ENCODE measurements around the gene GAS2L1.

The GAS2L1 gene

DNA sequence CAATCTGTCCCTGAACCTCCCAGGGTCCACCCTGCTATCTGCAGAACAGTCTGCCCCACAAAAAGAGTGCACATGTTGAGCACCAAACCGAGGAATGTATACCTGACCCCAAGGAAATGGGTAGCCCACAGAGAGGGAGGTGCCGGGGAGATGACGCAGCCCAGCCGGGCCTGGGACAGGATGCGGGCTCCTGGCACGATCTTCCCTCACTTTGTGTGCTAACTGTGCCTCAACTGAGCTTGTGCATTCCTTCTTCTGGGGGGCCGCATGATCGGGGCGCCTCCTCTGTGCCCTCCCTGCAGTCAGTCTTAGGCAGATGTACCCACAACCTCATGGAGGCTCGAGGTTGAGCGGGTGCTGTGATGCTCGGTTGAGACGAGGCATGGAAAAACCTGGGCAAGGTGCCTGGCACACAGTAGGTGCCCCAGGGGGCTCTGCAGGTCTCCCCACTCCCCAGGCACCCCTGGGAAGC lies 2.4 kb downstream of the GAS2L1 start:
- in situ Hi-C loops (cut with MboI; ENCODE audit: low sequenced_read_pairs), result no loop called here

- in situ Hi-C loops (cut with MboI; ENCODE audit: low sequenced_read_pairs), result no loop called here
These were observed 3.0 kb downstream of the GAS2L1 start for GRCh38 chr22:29309332-29310064.

DNA sequence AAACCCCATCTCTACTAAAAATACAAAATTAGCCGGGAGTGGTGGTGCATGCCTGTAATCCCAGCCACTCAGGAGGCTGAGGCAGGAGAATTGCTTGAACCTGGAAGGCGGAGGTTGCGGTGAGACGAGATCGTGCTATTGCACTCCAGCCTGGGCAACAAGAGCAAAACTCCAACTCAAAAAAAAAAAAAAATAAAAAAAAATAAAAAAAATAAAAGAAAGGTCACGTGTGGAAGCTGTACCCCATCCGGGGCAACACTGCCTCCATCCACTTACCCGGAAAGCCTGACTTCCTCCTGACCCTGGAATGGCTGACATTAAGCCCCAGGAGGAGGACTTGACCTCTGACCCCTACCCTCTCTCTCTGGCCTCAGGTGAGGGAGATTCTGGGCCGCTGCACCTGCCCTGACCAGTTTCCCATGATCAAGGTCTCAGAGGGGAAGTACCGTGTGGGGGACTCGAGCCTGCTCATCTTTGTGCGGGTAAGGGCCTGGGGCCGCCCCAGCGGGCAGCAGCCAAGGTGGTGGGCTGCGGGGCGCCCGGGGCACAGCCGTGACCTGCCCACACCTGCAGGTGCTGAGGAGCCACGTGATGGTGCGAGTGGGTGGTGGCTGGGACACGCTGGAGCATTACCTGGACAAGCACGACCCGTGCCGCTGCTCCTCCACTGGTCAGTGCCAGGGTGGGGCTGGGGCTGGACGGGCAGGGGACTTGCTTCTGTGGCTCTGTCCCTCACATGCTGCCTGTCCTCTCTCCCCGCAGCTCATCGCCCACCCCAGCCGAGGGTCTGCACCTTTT lies 3.8 kb downstream of the GAS2L1 start:
- in situ Hi-C loops (cut with MboI; ENCODE audit: low sequenced_read_pairs), result no loop called here

GRCh38 chr22:29310863-29311339 lies 4.5 kb downstream of the GAS2L1 start:
- in situ Hi-C loops (cut with MboI; ENCODE audit: low sequenced_read_pairs), result no loop called here

DNA sequence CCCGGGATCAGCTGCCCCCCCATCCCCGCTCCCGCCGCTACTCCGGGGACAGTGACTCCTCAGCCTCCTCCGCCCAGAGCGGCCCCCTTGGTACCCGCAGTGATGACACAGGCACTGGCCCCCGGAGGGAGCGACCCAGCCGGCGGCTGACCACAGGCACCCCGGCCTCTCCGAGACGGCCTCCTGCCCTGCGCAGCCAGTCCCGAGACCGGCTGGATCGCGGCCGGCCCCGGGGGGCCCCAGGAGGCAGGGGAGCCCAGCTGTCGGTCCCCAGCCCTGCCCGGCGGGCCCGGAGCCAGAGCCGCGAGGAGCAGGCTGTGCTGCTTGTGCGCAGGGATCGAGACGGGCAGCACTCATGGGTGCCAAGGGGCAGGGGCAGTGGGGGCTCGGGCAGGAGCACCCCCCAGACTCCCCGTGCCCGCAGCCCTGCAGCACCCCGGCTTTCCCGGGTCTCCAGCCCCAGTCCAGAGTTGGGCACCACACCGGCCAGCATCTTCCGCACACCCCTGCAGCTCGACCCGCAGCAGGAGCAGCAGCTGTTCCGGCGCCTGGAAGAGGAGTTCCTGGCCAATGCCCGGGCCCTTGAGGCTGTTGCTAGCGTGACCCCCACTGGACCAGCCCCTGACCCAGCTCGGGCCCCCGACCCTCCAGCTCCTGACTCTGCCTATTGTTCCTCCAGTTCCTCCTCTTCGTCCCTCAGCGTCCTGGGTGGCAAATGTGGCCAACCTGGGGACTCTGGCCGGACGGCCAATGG lies 5.2 kb downstream of the GAS2L1 start:
- in situ Hi-C loops (cut with MboI; ENCODE audit: low sequenced_read_pairs), result no loop called here

GRCh38 chr22:29312218-29313125 lies 6.0 kb downstream of the GAS2L1 start:
- in situ Hi-C loops (cut with MboI; ENCODE audit: low sequenced_read_pairs), result no loop called here

DNA sequence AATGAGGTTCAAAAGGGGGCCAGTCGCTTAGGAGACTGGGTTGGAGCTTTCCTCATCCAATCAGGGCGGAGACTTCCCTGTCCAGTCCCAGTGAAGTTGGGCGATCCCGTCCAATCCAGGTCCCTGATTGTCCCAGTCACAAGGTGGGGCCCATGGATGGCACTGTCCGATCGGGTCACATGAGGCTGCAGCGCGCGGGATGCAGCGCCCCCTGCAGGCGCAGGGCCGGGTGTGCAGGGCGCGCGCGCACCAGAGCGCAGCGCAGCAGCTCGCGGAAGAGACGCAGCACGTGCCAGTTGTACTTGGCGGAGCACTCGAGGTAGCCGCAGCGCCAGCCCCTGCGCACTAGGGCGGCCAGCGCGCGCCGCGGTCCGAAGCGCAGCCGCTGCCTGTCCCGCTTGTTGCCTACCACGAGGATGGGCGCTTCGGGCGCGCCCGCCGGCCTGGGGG lies 6.7 kb downstream of the GAS2L1 start:
- in situ Hi-C loops (cut with MboI; ENCODE audit: low sequenced_read_pairs), result no loop called here

DNA sequence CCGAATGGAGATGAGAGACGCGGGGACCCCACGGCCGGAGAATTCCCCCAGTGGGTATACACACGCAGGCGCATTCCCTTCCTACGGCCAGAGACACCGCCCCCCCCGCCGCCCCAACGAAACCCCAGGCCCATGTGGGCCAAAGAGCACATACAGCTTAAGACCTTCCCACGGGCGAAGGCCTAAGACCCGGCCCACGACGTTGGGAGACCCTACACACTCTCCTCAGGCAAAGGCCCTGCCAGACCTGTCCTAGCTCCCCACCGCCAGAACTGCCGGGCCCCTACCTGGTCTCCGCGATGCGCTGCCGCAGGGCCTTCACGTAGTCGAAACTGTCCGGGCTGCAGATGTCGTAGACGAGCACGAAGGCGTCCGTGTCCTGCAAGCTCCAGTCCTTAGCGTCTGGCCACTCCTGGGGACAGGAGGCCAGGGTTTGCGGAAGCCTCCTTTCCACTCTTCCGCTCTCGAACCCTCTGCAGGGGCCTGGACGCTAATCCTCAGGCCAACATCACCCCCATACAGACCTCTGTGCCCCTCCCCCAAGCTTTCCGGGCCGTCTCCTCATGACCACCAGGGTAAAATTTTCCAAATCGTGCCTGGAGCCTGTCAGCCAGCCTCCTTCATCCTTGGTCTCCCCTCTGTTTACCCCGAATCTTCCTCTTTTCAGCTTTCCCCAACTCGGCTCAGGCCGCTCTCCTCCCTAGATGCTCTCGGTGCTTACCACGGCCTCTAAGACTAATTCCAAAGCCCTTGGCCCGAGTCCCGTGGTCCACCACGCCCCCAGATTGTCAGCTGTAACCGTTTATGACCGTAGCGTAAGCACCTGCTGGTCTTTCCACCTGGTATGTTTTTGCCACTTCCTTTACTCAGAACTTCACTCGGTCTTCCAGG lies 7.4 kb downstream of the GAS2L1 start:
- in situ Hi-C loops (cut with MboI; ENCODE audit: low sequenced_read_pairs), result no loop called here

- in situ Hi-C loops (cut with MboI; ENCODE audit: low sequenced_read_pairs), result no loop called here
These were observed 8.3 kb downstream of the GAS2L1 start for GRCh38 chr22:29314537-29315285.

DNA sequence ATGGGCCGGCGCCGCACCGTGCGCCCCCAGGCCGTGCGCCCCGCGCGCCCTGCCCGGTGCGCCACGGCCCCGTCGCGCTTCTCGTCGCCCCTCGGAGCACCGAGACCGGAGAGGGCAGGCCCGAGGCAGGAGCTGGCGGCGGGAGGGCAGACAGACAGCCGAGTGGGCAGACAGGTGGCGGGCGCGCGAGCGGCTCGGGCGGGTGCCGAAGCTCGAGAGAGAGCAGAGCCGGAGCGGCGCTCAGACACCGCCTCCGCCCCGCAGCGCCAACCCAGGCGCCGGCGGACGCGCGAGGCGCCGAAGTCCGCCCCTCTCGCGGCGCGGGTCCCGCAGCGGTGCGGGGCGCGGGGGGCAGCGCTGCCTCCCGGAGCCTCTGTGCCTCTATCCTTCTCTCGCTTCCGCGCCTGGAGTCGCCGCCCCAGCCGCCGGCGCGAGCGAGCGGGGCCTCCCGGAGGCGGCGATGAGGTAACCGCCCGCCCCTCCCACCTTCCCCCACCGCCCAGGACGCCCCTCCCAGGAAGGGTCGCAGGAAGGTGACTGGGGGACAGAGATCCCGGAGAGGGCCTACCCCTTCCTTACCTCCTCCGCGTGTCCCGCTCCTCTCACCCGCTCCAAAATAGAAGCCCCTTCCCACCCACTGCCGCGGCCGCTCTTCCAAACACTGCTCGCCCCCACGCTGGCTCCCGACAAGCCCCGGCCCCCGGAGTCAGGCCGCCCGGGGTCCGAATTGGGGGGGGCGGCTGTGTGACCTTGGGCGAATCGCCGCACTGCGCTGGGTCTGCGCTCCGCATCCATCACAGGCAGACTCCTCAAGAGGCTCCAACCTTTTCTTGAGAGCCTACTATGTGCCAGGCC lies 9.1 kb downstream of the GAS2L1 start, which contains the start of gene RASL10A:
Gene RASL10A, minus strand, starts transcription at position 412 of the 855 bp plus-strand sequence. CDS start 451 bp downstream, outside the sequence.
- in situ Hi-C loops (cut with MboI; ENCODE audit: low sequenced_read_pairs), result no loop called here

DNA sequence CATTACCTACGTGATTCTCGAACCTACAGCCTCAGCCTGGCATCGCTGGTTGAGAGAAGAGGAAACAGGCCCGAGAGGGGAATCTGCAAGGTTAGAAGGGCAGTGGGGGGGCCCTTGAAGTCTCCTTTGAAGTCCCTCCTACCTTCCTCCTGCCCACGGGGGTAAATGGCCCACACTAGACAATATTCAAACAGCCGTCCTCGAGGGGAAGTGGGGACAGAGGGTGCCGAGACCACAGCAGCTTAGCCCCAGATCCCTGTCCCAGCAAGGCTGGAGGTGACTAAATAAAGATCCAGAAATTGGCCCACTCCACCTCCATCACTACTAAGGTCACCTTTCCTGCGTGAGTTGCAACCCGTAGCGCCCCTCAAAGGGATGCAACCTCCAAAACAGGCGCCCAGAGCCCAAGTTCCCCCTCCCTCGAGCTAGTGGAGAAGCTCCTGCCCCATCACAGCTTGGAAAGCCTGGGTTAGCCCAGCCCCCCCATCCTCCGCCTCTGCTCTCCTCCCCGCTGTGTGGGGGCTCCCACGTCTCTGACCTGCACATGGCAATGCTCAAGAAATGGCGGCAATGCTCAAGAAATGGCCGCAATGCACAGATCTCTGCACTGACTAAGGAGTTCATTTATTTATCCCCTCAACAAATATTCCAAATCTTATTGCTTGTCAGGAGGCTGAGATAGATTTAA lies 9.8 kb downstream of the GAS2L1 start:
- in situ Hi-C loops (cut with MboI; ENCODE audit: low sequenced_read_pairs), result no loop called here

GRCh38 chr22:29317827-29318454 lies 11.5 kb downstream of the GAS2L1 start:
- in situ Hi-C loops (cut with MboI; ENCODE audit: low sequenced_read_pairs), result no loop called here

DNA sequence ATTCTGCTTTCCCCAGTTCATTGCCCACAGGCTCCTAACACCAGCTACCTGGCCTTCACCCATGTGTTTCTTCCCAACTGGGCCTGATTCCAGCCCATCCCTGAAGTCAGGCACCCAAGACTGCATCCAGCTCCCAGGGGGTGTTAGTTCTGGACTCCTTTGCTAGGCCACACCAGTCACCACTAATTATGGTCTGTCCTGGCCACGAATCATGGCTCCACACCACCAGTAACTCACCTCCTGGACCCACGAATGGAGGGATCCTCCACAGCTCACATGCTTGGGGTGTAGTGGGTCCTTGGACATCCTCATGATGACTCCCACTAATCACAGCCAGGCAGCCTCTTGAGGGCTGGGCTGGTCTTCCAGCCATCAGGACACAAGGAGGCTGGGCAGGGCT lies 12.6 kb downstream of the GAS2L1 start:
- in situ Hi-C loops (cut with MboI; ENCODE audit: low sequenced_read_pairs), result no loop called here

DNA sequence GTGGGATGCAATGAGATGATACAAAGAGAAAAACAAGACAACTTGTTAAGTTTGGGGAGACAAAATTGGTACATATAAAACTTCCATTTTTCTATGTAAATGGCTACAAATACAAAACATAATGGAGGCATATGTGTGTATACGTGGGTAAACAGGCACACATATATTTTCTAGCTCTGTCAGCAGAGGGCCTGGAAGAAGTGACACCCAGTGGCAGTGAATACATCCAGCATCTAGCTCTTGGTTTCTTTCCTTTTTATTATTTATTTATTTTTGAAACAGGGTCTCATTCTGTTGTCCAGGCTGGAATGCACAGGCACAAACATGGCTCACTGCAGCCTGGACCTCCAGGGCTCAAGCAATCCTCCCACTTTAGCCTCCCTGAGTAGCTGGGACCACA lies 14.1 kb downstream of the GAS2L1 start:
- in situ Hi-C loops (cut with MboI; ENCODE audit: low sequenced_read_pairs), result no loop called here

GRCh38 chr22:29323641-29324040 lies 17.2 kb downstream of the GAS2L1 start:
- in situ Hi-C loops (cut with MboI; ENCODE audit: low sequenced_read_pairs), result no loop called here

DNA sequence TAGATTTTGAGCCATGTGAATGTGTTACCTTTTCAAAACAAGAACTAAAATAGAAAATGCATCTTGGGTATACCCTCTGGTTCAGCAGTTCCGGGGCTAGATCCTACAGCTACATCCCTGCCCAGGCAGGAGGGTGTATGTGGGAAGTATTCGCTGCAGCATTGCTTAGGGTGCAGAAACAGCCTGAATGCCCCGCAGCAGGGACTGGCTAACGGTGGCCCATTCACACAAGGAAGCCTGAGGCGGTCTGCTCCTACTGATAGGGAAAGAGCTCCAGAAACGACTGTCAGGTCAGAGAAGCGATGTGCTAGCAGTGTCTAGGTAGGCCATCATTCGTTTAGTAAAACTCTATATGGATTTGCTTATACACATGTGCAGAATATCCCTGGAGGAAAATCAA lies 18.9 kb downstream of the GAS2L1 start:
- in situ Hi-C loops (cut with MboI; ENCODE audit: low sequenced_read_pairs), result no loop called here
